Dedifferentiated amniotic fluid mesenchymal stem cell (primary cell): ENCODE data around the gene CCDC9.
"Not testable (repeated sequence)": the region's sequence is repeated elsewhere in the genome, so short reads cannot be mapped to it uniquely, and the experiment has no call there.

Experiments
- DNase-seq: peaks from one replicate; pipeline ENCODE4 v3.0.0-alpha.2; 2016; ENCODE audit errors: extremely low spot score

The CCDC9 gene

DNA sequence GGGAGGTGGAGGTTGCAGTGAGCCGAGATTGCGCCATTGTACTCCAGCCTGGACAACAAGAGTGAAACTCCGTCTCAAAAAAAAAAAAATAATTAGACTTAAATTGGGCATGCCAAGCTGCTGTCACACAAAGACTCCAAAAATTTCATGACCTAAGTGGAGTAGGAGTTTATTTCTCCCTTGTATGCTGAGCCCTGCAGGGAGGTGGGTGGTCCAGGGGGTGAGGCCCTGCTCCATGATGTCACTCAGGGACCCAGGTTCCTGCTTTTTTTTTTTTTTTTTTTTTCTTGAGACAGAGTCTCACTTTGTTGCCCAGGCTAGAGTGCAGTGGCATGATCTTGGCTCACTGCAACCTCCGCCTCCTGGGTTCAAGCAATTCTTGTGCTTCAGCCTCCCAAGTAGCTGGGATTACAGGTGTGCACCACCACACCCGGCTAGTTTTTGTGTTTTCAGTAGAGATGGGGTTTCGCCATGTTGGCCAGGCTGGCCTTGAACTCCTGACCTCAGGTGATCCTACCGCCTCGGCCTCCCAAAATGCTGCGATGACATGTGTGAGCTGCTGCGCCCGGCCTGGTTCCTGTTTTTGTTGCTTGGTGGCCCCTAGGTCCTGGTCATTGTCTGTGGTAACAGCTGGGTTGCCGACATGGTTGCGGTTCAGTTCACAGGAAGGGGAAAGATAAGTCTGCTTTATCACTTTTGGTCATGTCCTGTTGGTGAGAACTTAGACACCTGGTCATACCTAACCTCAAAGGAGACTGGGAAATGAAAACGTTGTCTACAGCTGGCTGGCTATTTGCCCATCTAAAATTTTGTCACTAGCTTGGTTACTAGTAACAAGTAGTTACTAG, 5.8 kb downstream of the CCDC9 start:
- DNase-seq = not testable (repeated sequence)

DNA sequence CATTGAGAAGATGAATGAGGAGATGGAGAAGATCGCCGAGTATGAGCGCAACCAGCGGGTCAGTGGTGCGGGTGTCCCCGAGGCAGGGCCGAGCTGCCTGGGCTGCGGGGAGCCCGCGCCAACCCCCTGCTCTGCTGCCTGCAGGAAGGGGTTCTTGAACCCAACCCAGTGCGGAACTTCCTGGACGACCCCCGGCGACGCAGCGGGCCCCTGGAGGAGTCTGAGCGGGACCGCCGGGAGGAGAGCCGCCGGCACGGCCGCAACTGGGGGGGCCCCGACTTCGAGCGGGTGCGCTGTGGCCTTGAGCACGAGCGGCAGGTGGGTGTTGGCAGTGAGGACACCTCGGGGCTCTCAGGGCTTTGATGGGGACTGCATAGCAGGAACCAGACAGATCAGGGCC, 8.3 kb downstream of the CCDC9 start:
- no peak for DNase-seq

DNA sequence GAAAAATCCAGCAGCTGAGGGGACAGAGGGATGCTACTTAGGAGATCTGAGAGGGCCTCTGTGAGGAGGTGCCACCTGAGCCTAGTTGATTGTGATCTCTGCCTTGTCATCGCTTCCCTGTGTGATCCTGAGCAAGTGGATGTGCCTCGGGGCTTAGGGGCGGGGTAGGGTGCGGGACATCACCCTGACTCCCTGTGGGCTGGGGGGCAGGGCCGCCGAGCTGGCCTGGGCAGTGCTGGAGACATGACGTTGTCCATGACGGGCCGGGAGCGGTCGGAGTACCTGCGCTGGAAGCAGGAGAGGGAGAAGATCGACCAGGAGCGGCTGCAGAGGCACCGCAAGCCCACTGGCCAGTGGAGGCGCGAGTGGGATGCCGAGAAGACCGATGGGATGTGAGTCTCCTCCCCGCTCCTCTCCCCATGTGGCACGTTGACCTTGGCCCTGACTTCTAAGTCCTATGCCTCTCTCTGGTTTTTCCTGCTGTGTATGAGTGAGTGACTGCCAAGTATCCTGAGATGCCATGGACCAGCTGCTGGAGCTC, 10.1 kb downstream of the CCDC9 start:
- no peak for DNase-seq

DNA sequence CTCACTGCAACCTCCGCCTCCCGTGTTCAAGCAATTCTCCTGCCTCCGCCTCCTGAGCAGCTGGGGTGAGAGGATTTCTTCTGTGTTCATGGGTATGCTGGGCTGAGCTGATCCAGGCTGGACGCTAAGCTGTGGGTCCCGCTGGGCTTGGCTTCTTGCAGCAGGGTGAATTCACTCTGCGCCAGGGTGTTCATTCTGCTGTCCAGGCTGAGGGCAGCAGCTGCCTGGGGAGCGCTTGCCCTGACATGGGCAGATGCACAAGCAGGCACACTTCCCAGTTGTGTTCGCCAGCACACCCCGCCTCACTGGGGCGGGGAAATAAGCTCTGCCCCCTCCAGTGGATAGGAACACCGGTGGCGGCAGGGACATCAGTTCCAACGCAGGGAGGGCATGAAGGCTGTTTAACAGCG, 11.0 kb downstream of the CCDC9 start:
- no peak for DNase-seq

DNA sequence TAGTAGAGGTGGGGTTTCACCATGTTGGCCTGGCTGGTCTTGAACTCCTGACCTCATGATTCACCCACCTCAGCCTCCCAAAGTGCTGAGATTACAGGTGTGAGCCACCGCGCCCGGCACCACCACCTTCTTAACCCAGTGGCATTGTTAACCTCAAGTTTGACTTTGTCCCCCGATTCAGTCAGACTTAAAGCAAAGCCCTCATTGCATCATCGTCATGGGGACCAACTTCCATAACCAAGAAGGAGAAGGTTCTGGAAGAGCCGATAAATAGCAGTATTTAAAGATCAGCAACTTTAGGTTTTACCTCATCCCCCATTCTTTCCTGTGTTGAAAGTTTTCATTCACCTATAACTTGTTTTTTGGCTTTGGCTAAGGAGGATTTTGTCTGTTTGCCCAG, 11.7 kb downstream of the CCDC9 start:
- no peak for DNase-seq

DNA sequence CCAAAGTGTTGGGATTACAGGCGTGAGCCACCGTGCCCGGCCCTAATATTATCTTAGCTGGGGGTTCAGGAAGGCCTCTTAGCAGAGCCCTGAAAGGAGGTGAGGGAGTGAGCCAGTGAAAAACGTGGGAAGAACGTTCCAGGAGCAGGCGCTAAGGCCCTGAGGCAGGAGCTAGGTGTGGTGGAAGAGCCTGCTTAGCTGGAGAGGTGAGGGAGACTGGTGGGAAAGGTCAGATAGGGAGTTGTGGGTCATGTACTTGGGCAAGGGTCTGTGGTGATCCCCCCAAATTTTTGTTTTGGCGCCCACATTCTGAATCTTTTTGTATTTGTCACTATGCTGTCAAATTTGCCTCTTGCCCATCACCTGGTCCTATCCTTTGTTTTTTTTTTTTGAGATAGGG, 13.3 kb downstream of the CCDC9 start:
- DNase-seq = no peak

DNA sequence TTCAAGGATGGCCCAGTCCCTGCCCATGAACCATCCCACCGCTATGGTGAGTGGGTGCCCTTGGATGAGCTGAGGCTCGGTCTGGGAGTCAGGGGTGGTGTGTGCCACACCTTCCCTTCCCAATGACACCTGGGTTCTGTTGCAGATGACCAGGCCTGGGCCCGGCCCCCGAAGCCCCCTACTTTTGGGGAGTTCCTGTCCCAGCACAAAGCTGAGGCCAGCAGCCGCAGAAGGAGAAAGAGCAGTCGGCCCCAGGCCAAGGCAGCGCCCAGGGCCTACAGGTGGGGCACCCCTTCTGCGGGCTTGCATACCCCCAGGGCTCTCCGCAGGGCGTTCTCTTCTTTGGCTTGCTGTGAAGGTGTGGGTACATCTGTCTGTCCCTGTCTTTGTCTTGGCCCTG, 14.1 kb downstream of the CCDC9 start:
- DNase-seq = no peak

DNA sequence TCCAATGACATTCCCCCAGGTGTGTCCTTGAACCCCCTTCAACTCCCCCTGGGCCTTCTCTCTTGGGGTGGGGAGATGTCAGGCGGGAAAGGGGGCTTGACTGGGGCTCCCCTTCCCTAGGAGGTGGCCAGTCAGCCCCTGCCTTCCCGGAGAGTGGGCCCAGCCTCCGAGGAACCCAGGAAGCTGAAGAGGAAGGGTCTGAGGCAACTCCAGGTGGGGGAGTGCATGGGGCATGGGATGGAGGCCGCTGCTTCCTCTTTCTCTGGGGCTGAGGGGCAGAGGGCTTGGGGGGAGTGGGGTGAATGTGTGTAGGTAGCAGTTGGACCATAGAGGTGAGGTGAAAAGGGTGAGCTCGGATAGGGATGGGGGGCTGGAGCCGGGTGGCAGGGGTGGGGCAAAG, 15.6 kb downstream of the CCDC9 start:
- DNase-seq = no peak

DNA sequence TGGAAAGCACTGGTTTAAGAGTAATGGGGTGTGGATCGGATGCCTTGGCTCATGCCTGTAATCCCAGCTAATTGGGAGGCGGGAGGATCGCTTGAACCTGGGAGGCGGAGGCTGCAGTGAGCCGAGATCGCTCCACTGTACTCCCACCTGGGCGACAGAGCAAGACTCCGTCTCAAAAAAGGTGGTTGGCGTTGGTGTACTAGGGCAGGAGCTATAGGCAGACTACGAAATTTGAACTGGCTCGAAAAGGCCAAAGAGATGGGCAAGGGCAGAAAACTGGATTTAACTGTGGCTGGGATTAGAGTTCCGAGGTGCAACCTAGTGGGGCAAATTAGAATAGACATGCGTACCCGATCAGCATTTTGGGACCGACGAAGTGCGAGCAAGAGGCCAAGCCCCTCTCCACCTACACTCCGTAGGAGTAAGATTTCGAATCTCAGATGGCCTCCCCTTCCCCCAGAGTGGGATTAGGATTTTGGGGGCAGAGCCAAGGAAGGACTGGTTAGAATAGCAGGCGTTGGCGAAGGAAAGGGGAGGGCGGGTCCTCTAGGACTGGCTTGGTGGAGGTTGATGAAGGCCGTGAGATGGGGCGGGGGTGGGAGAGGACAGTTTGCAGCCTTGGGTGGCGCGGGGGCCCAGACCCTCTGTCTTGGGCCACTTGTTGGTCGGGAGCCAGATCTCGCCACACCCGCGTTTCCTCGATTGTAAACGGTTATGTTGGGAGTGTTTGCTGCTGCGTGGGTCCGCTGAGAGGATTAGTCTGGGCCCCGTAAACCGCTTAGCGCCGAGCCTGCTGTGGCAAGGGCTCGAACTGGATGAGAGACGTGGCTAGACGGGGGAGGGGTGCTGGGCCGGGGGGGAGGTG, 16.4 kb downstream of the CCDC9 start:
- no peak for DNase-seq

DNA sequence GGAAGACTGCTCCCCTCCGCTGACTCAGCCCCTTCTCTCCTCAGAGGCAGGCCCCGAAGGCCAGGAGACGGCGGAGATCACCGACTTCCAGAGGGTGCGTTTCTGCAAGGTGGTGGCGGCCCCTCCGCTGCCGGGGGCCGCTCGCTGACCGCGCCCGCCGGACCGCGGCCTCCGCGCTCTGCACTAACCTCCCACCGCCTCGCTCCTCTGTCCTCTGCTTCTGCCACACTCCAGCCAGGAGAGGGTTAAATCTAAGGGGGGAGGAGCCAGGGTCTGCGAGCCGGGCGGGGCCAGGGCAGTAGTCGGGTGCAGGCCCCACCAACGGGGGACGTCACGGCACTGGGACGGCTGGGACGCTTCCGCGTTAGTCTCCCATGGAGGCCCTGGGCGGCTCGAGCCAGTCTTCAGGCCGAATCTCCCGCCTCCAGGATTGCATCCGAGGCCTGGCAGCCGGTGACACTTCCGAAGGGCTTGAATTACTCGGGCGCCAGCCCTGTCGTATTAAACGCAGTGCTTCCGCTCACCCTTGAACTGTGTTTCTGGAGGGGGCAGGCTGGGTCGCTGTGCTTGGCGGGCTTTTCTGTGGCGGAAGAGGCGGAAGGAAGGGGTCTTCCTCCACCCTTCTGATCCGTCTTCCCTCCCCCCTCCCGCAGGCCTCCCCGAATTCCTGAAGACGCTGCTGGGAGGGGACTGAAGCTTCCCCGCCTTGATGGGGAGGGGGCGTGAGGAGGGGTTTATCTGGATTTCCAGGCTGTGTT, 17.2 kb downstream of the CCDC9 start:
- DNase-seq = peak; percentile 84

DNA sequence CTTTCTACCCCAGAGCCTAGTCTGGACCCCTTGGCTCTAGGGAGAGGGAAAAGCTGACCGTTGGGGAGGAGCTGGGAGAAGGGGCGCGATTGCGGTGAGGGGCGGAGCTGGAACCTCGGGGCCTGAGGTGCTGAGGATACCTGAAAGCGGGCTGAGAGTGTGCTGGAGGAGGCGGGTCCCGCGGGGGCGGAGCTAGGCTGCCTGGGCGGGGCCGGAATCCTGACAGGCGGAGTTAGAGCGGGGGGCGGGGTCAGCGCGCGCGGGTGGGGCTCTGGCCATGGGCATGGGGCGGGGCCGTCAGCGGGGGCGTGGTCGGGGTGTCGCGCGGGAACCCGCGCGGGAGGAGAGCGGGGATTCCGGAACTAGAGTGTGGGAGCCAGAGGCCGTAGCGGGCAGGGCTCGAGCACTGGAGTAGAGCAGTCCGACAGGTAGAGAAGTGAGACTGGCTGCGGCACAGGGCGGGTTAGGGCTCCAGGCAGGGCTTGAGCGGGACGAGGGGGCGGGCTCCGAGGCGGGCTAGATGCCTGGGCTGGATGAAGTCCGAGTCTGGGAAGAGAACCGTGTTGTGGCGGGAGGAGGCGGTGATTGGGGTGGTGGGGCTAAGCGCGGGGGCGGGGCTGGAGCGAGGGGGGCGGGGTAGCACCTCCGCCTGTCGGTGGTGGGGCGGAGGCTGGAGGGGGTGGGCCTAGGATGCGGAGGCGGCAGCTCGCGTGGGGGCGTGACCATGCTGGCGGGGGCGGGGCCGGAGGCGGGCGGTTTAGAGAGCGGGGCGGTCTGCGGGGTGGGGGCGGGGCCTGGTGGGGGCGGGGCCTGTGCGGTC, 18.0 kb downstream of the CCDC9 start, which contains the start of gene INAFM1:
Gene INAFM1 (plus strand): TSS at position 815 of the 820 bp plus-strand sequence. CDS start 35 bp downstream, outside the sequence.
- DNase-seq = peak; percentile 90

DNA sequence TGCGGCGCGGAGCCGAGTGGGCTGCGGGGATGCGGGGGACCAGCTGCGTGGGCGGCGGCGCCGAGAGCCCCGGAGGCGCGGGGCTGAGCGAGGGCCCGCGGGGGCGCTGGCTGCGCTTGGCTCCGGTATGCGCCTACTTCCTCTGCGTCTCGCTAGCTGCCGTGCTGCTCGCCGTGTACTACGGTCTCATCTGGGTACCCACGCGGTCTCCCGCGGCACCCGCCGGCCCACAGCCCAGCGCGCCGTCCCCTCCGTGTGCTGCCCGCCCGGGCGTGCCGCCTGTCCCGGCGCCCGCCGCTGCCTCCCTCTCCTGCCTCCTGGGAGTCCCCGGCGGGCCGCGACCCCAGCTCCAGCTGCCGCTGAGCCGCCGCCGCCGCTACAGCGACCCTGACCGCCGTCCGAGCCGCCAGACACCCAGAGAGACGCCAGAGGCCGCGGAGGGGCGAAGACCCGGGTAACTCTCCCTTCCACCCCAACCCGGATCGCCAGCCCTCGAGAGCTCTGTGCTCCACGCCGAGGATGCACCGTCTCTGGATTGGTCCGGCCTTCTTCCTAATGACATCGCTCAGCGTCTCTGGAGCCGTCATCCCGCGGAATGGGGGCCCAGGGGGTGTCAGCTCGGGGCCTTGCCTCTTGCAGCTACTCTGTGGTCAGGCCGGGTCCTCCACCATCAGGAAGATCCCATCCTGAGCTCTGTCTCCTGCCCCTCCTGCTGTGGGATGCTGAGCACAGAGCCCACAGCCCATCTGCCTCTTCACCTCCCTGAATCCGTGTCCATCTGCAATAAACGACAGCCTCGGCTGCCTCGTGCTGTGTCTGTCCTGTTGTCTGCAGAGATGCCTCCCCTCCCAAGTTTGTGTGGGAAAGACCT, 18.8 kb downstream of the CCDC9 start:
- no peak for DNase-seq

DNA sequence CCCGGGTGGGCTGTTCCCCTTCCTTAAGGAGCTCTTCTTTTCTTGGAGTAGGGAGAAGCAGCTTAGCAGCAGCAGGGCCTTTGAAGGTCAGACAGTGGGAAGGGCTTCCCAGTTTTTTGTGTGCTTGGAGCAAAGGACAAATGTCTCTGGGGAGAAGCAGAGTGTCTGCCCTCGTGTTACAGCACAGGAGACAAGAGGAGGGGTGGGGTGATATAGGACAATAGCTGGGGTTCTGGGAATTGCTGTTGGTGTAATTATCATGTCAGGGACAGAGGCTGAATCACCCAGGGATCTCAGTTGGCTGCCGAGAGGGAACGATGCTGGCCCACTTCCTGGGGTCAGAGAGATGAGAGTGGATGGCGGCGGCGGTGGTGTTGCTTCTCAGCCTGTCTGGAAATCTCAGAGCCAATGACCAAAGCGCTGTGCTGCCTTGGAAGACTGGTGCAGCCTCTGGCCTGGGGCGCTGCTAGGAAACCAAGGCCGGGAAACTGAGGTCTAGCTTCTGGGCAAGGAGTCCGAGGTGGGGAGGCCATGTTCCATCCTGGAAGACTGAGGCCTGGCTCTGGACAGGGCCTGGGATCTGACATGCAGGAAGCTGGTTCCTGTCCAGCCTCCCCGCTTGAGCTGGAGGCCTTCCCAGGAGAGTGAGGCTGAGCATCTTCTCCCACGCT, 19.6 kb downstream of the CCDC9 start:
- DNase-seq = no peak

DNA sequence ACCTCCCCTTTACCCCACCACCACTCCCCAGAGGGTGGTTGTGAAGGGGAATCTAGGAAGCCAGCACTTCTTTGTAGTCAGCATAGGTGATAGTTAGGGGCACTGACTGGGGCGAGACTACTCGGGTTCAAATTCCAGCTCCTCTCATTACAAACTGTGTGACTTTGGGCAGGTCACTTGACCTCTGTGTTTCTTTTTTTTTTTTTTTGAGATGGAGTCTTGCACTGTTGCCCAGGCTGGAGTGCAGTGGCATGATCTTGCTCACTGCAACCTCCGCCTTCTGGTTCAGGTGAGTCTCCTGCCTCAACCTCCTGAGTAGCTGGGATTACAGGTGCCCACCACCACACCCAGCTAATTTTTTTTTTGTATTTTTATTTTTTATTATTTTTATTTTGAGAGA, 20.2 kb downstream of the CCDC9 start:
- DNase-seq = not testable (repeated sequence)

DNA sequence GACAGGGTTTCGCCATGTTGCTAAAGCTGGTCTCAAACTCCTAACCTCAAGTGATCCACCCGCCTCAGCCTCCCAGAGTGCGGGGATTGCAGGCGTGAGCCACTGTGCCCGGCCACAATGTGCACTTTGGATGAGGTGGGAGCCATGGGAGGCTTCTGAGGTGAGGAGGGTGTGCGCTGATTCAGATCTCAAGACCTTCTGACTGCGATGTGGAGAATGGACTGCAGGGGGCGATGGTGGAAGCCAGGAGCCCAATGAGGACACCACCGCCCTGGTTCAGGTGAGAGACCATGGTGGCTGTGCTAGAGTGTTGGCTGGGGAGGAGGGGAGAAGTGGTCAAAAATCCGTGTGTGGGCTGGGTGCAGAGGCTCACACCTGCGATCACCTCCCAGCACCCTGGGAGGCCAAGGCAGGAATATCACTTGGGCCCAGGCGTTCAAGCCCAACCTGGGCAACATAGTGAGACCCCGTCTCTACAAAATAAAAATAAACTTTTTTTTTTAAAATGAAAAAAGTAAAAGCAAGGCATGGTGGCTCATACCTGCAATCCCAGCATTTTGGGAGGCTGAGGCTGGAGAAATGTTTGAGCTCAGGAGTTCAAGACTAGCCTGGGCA, 24.0 kb downstream of the CCDC9 start:
- no peak for DNase-seq

DNA sequence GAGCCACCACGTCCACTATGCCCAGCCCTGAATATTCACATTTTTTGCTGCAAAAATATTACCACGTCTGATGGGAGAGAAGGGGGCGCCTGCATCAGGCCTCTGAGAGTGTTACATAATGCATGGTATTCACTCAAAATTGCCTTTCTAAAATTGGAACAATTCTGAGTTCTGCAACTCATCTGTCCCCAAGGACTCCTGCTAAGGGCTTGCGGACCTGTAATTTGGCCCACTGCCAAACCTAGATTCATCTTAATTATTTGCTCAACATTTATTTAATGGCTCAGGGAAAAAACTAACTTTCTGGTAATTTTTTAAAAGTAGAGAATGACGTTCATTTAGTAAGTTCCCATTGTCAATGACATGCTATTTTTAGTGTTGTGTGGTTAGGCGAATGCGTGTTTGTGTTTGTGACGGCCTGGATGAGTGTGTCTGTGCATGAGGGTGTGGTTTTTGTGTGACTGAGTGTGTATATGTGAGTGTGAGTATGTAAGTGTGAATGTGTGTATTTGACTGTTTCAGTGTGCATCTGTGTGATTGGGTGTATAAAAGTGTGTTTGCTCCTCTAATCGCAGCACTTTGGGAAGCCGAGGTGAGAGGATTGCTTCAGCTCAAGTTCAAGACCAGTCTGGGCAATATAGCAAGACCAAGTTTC, 27.2 kb downstream of the CCDC9 start:
- DNase-seq = no peak

DNA sequence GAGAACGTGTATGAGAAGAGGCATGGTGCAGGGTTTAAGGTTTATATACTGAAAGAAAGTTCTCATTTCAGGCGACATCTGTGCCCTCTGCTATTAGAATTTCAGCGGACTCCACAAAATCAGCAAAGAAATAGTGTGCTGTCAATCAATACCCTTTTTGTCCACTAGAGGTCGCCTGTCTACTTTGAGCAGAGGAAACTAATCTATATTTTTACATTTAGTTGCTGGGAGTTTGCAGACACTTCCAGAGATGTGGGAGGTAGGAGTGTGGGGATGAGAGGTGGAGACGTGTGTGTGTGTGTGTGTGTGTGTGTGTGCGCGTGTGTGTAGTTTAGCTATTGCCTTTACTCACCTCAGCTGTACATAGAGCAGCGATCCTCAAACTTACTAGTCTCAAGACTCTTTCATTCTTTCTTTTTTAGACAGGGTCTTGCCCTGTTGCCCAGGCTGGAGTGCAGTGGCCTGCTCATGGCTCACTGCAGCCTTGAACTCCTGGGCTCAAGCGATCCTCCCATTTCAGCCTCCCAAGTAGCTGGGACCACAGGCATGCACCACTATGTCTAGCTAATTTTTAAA, 28.1 kb downstream of the CCDC9 start:
- DNase-seq = peak; percentile 67

DNA sequence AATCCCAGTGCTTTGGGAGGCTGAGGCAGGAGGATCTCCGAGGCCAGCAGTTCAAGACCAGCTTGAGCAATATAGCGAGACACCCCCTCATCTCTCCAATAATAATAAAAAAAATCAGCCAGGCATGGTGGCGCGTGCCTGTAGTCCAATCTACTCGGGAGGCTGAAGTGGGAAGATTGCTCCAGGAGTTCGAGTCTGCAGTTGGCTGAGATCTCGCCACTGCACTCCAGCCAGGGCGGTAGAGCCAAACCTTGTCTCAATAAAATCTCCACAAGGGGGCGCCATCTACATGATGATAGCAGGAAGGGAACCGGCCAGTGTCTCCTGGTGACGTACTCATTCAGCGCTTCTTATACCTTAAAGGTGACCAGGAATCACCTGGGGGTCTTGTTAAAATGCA, 39.7 kb downstream of the CCDC9 start:
- peak; percentile 78 for DNase-seq
